IMR-90 (cell line): ENCODE data around the gene ZNF622. TPM values are rescaled to one million over a fixed set of nuclear protein-coding genes. Genes with fewer than 3 reads are reported as not detected.

Experiments
- ATAC-seq: fragments of 200-7000 bp; cut with Tn5 transposase; 2 replicates; pipeline ENCODE4 v1.9.1; 2020; ENCODE audit warnings: low read depth, mild to moderate bottlenecking, moderate library complexity
- BruUV-seq: library from RNA; stranded (reverse); fragments of 400-500 nt; replicated peaks from 2 replicates; lab custom pipeline; 2021; lab: Mats Ljungman, UMichigan
- CTCF ChIA-PET: fragments of 300-600 bp; formaldehyde crosslinking; extraction: SDS; loops from one replicate; lab custom pipeline; 2021; ENCODE audit warnings: antibody characterized with exemption; lab: Yijun Ruan, JAX
- POLR2A ChIA-PET: fragments of 300-600 bp; sonication (Branson Sonifier 250); formaldehyde crosslinking; loops from one replicate; lab custom pipeline; 2022; ENCODE audit warnings: antibody characterized with exemption; ENCODE audit not compliant: unreplicated experiment; lab: Charles Lee
- DNase-seq: peaks from one replicate; pipeline ENCODE4 v3.0.0; 2013
- H2AFZ ChIP-seq: replicated peaks from 2 replicates; pipeline ENCODE3; 2013; ENCODE audit warnings: low read length, mild to moderate bottlenecking; ENCODE audit not compliant: poor library complexity
- H2AK5ac ChIP-seq: 2 replicates; pipeline ENCODE4 v1.6.1; 2013; ENCODE audit warnings: low read depth, low read length, inconsistent platforms
- H2AK9ac ChIP-seq: replicated peaks from 2 replicates; pipeline ENCODE3; 2013; ENCODE audit warnings: mild to moderate bottlenecking, low read depth, low read length, moderate library complexity; ENCODE audit not compliant: poor library complexity
- H2BK120ac ChIP-seq: 2 replicates; pipeline ENCODE4 v1.6.1; 2013; ENCODE audit warnings: low read depth, low read length, inconsistent platforms
- H2BK15ac ChIP-seq: 3 replicates; pipeline ENCODE4 v1.6.1; 2013; ENCODE audit warnings: low read depth, low read length, inconsistent platforms
- H2BK20ac ChIP-seq: 2 replicates; pipeline ENCODE4 v1.6.1; 2013; ENCODE audit warnings: low read depth, mild to moderate bottlenecking, inconsistent platforms, low read length, moderate library complexity
- H2BK5ac ChIP-seq: 2 replicates; pipeline ENCODE4 v1.6.1; 2013; ENCODE audit warnings: mild to moderate bottlenecking, low read depth, low read length, inconsistent platforms; ENCODE audit not compliant: poor library complexity, severe bottlenecking
- H3K14ac ChIP-seq: replicated peaks from 2 replicates; pipeline ENCODE4 v1.6.1; 2013; ENCODE audit warnings: low read depth, low read length, inconsistent platforms
- H3K18ac ChIP-seq: 2 replicates; pipeline ENCODE4 v1.6.1; 2013; ENCODE audit warnings: low read depth, low read length, control low read depth
- H3K23ac ChIP-seq: 2 replicates; pipeline ENCODE4 v1.6.1; 2013; ENCODE audit warnings: low read depth, low read length, inconsistent platforms
- H3K27ac ChIP-seq: 2 replicates; pipeline ENCODE4 v1.5.1; 2013; ENCODE audit warnings: mild to moderate bottlenecking, control low read depth, low read length; ENCODE audit not compliant: insufficient read depth
- H3K27me3 ChIP-seq: 2 replicates; pipeline ENCODE4 v1.6.1; 2013; ENCODE audit warnings: low read length; ENCODE audit not compliant: control insufficient read depth, insufficient read depth
- H3K36me3 ChIP-seq: 2 replicates; pipeline ENCODE4 v1.6.1; 2013; ENCODE audit warnings: low read length, mixed read lengths; ENCODE audit not compliant: control insufficient read depth, insufficient read depth
- H3K4ac ChIP-seq: 2 replicates; pipeline ENCODE4 v1.6.1; 2013; ENCODE audit warnings: low read depth, low read length, inconsistent platforms
- H3K4me1 ChIP-seq: 2 replicates; pipeline ENCODE4 v1.6.1; 2013; ENCODE audit warnings: low read length, mixed read lengths; ENCODE audit not compliant: control insufficient read depth, insufficient read depth
- H3K4me2 ChIP-seq: 2 replicates; pipeline ENCODE4 v1.6.1; 2013; ENCODE audit warnings: low read depth, mild to moderate bottlenecking, control low read depth, low read length, moderate library complexity
- H3K4me3 ChIP-seq: 2 replicates; pipeline ENCODE4 v1.5.1; 2013; ENCODE audit warnings: low read depth, mild to moderate bottlenecking, control low read depth, low read length, moderate library complexity; ENCODE audit not compliant: insufficient read depth
- H3K56ac ChIP-seq: 2 replicates; pipeline ENCODE4 v1.6.1; 2013; ENCODE audit warnings: low read length, inconsistent platforms; ENCODE audit not compliant: insufficient read depth; ENCODE audit errors: extremely low read depth
- H3K79me1 ChIP-seq, 2 experiments: 2 replicates each; pipeline ENCODE4 v1.6.1; 2013; ENCODE audit warnings: low read length in 2 of 2, inconsistent platforms in 1 of 2, low read depth in 1 of 2
- H3K9ac ChIP-seq: 2 replicates; pipeline ENCODE4 v1.6.1; 2013; ENCODE audit warnings: low read depth, low read length, control low read depth
- H3K9me1 ChIP-seq: 2 replicates; pipeline ENCODE4 v1.6.1; 2013; ENCODE audit warnings: low read length, inconsistent platforms; ENCODE audit not compliant: insufficient read depth
- H3K9me3 ChIP-seq: 2 replicates; pipeline ENCODE4 v1.6.1; 2013; ENCODE audit warnings: low read length; ENCODE audit not compliant: control insufficient read depth, insufficient read depth
- H4K20me1 ChIP-seq: 2 replicates; pipeline ENCODE4 v1.6.1; 2013; ENCODE audit warnings: low read length, inconsistent platforms; ENCODE audit not compliant: insufficient read depth
- H4K5ac ChIP-seq: 2 replicates; pipeline ENCODE4 v1.6.1; 2013; ENCODE audit warnings: mild to moderate bottlenecking, low read depth, low read length, control low read depth
- H4K8ac ChIP-seq, 2 experiments: 2 replicates each; pipeline ENCODE4 v1.6.1; 2013; ENCODE audit warnings: low read depth in 2 of 2, low read length in 2 of 2, control low read depth in 1 of 2, inconsistent platforms in 1 of 2
- H4K91ac ChIP-seq: 2 replicates; pipeline ENCODE4 v1.6.1; 2013; ENCODE audit warnings: low read depth, low read length, inconsistent platforms; ENCODE audit not compliant: insufficient read depth
- BHLHE40 ChIP-seq: fragments of 150-350 bp; IDR thresholded peaks from 2 replicates; pipeline ENCODE4 v1.6.1; 2016; ENCODE audit warnings: mild to moderate bottlenecking, low read depth, low read length
- CEBPB ChIP-seq: IDR thresholded peaks from 2 replicates; pipeline ENCODE4 v1.6.1; 2012; ENCODE audit warnings: low read depth, low read length, improper control_type of control experiment
- CHD1 ChIP-seq: IDR thresholded peaks from 2 replicates; pipeline ENCODE4 v1.6.1; 2012; ENCODE audit warnings: low read depth, low read length, improper control_type of control experiment
- FOS ChIP-seq: fragments of 150-350 bp; IDR thresholded peaks from 2 replicates; pipeline ENCODE4 v1.6.1; 2016; ENCODE audit warnings: low read depth, low read length
- MAFK ChIP-seq: IDR thresholded peaks from 2 replicates; pipeline ENCODE4 v1.6.1; 2012; ENCODE audit warnings: low read depth, low read length, improper control_type of control experiment
- MAZ ChIP-seq: IDR thresholded peaks from 2 replicates; pipeline ENCODE4 v1.6.1; 2012; ENCODE audit warnings: low read depth, mild to moderate bottlenecking, low read length, improper control_type of control experiment, moderate library complexity, borderline replicate concordance
- MXI1 ChIP-seq: IDR thresholded peaks from 2 replicates; pipeline ENCODE4 v1.6.1; 2012; ENCODE audit warnings: low read depth, mild to moderate bottlenecking, low read length, moderate library complexity, borderline replicate concordance
- NFE2L2 ChIP-seq: fragments of 150-350 bp; IDR thresholded peaks from 2 replicates; pipeline ENCODE4 v1.6.1; 2016; ENCODE audit warnings: low read depth, mild to moderate bottlenecking, low read length
- POLR2A ChIP-seq: IDR thresholded peaks from 2 replicates; pipeline ENCODE4 v1.6.1; 2012; ENCODE audit warnings: mild to moderate bottlenecking, low read depth, low read length
- RAD21 ChIP-seq: IDR thresholded peaks from 2 replicates; pipeline ENCODE4 v1.6.1; 2012; ENCODE audit warnings: low read length, improper control_type of control experiment
- RCOR1 ChIP-seq: IDR thresholded peaks from 2 replicates; pipeline ENCODE4 v1.6.1; 2012; ENCODE audit warnings: mild to moderate bottlenecking, low read length, improper control_type of control experiment; ENCODE audit not compliant: insufficient replicate concordance
- RFX5 ChIP-seq: IDR thresholded peaks from 2 replicates; pipeline ENCODE4 v1.8.0; 2012; ENCODE audit warnings: low read depth, mild to moderate bottlenecking, low read length, moderate library complexity
- SMC3 ChIP-seq: fragments of 150-350 bp; IDR thresholded peaks from 2 replicates; pipeline ENCODE4 v1.6.1; 2016; ENCODE audit warnings: low read depth, mild to moderate bottlenecking, antibody characterized with exemption, low read length, moderate library complexity
- WGBS, 2 experiments: methylation state at CpG; one replicate each; pipeline versions ENCODE4 v1.1.5 to v1.1.7; 2013; ENCODE audit warnings: missing lambda C conversion rate in 2 of 2; ENCODE audit not compliant: insufficient read length in 1 of 2; ENCODE audit errors: extremely low coverage in 2 of 2; 5-methylcytosine and 5-hydroxymethylcytosine counted together
- dilution Hi-C: fragments of 300-500 bp; cut with HindIII; formaldehyde crosslinking; loops from one replicate; pipeline ENCODE4 v1.14.3; 2018; ENCODE audit warnings: low sequenced_read_pairs; ENCODE audit not compliant: unreplicated experiment
- in situ Hi-C: fragments of 300-500 bp; cut with MboI; formaldehyde crosslinking; loops from 3 replicates; pipeline ENCODE4 v1.14.3; 2019; ENCODE audit warnings: low sequenced_read_pairs, inconsistent platforms, mixed read lengths
- intact Hi-C: fragments of 100-400 bp; cut with micrococcal nuclease; formaldehyde crosslinking; loops from 2 replicates; pipeline ENCODE4 v1.10.0; 2022
- polyA plus RNA-seq, 3 experiments: library from polyadenylated mRNA; depleted of rRNA; stranded (reverse); fragments of >200 nt; gene quantifications; 2 replicates each; pipeline ENCODE4 v1.2.3, GENCODE V29; 2012; ENCODE audit warnings: low replicate concordance in 1 of 3
- total RNA-seq: library from RNA; depleted of rRNA; stranded (reverse); fragments of >200 nt; gene quantifications from 2 replicates; pipeline ENCODE4 v1.2.3, GENCODE V29; 2012
- TF ChIP-seq, protein P1 (sequence below): conservative IDR thresholded peaks from 2 replicates; pipeline ENCODE4 v1.5.1; 2012; ENCODE audit warnings: mild to moderate bottlenecking, low read depth, low read length, improper control_type of control experiment
- TF ChIP-seq, protein P2 (sequence below): fragments of 150-350 bp; IDR thresholded peaks from 2 replicates; pipeline ENCODE4 v1.6.1; 2016; ENCODE audit warnings: low read depth, mild to moderate bottlenecking, low read length, moderate library complexity, borderline replicate concordance
- TF ChIP-seq, protein P3 (sequence below): fragments of 150-350 bp; IDR thresholded peaks from 2 replicates; pipeline ENCODE4 v1.6.1; 2017; ENCODE audit warnings: mild to moderate bottlenecking, antibody characterized with exemption, low read length, low read depth

Gene ZNF622
- total and polyA plus RNA-seq, 2 of the 4 experiments (the other 2 are of a cell fraction): 19.5 to 49.3 TPM

DNA sequence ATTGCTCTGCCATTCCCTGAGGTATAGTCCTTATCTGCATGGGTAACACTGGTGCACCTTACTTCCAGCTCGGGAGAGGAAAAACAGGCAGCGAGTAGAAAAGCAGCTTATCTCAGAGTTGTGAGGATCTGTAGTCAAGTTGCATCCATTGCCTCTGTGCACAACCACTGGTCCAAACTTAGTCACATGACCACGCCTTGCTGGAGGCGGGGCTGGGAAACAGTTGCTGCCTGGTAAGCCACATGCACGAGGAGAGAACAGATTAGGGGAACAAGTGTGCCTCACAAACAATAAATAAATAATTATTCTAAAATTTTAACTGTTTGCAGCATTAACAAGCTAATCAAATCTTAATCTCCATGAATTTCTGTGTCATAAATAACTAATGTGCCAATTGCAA, 18.6 kb downstream of the ZNF622 start:
- Histone ChIP-seq H2BK120ac (no peak overlapping the region), H3K9me1 (peaks cover 4% of the 10 kb centered on the region; the same call in 1 of the 2 replicates), H3K27me3 (no peaks in the 10 kb centered on the region), H2AK9ac (no peak overlapping the region), H3K18ac (no peak overlapping the region), H3K23ac (no peak overlapping the region), H3K4me2 (no peak overlapping the region), H3K4me3 (no peak overlapping the region), H3K9ac (no peak overlapping the region), H3K4me1 (no peaks in the 10 kb centered on the region), H3K14ac (no peak overlapping the region), H4K91ac (no peak overlapping the region), H4K8ac (no peak overlapping the region), H2BK5ac (no peak overlapping the region), H3K4ac (no peak overlapping the region), H3K36me3 (peaks cover 28% of the 10 kb centered on the region), H2AK5ac (no peak overlapping the region), H3K56ac (no peak overlapping the region), H4K5ac (no peak overlapping the region), H4K20me1 (0 out of 2 replicates have a peak, but pooled peaks cover 3% of the 10 kb centered on the region), H2BK15ac (no peak overlapping the region), H3K9me3 (no peaks in the 10 kb centered on the region), H2BK20ac (no peak overlapping the region), H2AFZ (no peak overlapping the region), H3K27ac (no peak overlapping the region), H3K79me1 (peaks cover 0 to 5% of the 10 kb centered on the region in 2 experiments; a peak in 1 of 4 replicates)
- dilution Hi-C loops: no loop called here
- ATAC-seq (no peak), DNase-seq (no peak)
- in situ Hi-C loops: loop anchor here (10.0 kb wide), 1 partner anchor 282 kb away; no protein-coding TSS in a partner anchor
- ChIA-PET CTCF (interaction anchor here (1.0 to 1.5 kb wide), 2 partner anchors 9 to 18 kb away, joined by 3 to 9 read pairs; no protein-coding TSS in a partner anchor), POLR2A (no interaction called here)
- WGBS, 2 experiments: 90% methylated on average over 2 of the region's 5 CpGs; no CpG with 5 or more reads in 1 of the 2 experiments
- no TSS peak for BruUV-seq
- TF ChIP-seq MAZ (no peak), SMC3 (no peak), RCOR1 (no peak), POLR2A (no peak), NFE2L2 (no peak), MAFK (no peak), FOS (no peak), RAD21 (no peak), MXI1 (no peak), CEBPB (no peak), CHD1 (no peak), BHLHE40 (no peak), RFX5 (no peak)
- TF ChIP-seq, protein P1, sequence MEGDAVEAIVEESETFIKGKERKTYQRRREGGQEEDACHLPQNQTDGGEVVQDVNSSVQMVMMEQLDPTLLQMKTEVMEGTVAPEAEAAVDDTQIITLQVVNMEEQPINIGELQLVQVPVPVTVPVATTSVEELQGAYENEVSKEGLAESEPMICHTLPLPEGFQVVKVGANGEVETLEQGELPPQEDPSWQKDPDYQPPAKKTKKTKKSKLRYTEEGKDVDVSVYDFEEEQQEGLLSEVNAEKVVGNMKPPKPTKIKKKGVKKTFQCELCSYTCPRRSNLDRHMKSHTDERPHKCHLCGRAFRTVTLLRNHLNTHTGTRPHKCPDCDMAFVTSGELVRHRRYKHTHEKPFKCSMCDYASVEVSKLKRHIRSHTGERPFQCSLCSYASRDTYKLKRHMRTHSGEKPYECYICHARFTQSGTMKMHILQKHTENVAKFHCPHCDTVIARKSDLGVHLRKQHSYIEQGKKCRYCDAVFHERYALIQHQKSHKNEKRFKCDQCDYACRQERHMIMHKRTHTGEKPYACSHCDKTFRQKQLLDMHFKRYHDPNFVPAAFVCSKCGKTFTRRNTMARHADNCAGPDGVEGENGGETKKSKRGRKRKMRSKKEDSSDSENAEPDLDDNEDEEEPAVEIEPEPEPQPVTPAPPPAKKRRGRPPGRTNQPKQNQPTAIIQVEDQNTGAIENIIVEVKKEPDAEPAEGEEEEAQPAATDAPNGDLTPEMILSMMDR: no peak
- TF ChIP-seq, protein P2, sequence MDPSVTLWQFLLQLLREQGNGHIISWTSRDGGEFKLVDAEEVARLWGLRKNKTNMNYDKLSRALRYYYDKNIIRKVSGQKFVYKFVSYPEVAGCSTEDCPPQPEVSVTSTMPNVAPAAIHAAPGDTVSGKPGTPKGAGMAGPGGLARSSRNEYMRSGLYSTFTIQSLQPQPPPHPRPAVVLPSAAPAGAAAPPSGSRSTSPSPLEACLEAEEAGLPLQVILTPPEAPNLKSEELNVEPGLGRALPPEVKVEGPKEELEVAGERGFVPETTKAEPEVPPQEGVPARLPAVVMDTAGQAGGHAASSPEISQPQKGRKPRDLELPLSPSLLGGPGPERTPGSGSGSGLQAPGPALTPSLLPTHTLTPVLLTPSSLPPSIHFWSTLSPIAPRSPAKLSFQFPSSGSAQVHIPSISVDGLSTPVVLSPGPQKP: no peak
- TF ChIP-seq, protein P3, sequence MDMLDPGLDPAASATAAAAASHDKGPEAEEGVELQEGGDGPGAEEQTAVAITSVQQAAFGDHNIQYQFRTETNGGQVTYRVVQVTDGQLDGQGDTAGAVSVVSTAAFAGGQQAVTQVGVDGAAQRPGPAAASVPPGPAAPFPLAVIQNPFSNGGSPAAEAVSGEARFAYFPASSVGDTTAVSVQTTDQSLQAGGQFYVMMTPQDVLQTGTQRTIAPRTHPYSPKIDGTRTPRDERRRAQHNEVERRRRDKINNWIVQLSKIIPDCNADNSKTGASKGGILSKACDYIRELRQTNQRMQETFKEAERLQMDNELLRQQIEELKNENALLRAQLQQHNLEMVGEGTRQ: no peak
- intact Hi-C loops: no loop called here
